ENCODE results near the gene PSME2. TPM values are rescaled to one million over a fixed set of nuclear protein-coding genes. Genes with fewer than 3 reads are reported as not detected.

The PSME2 gene
- total and polyA plus RNA-seq, 2 donors (not counting 3 experiments of a cell fraction or from before 2014, with no cell fraction given) = 66.5 to 126 TPM

DNA sequence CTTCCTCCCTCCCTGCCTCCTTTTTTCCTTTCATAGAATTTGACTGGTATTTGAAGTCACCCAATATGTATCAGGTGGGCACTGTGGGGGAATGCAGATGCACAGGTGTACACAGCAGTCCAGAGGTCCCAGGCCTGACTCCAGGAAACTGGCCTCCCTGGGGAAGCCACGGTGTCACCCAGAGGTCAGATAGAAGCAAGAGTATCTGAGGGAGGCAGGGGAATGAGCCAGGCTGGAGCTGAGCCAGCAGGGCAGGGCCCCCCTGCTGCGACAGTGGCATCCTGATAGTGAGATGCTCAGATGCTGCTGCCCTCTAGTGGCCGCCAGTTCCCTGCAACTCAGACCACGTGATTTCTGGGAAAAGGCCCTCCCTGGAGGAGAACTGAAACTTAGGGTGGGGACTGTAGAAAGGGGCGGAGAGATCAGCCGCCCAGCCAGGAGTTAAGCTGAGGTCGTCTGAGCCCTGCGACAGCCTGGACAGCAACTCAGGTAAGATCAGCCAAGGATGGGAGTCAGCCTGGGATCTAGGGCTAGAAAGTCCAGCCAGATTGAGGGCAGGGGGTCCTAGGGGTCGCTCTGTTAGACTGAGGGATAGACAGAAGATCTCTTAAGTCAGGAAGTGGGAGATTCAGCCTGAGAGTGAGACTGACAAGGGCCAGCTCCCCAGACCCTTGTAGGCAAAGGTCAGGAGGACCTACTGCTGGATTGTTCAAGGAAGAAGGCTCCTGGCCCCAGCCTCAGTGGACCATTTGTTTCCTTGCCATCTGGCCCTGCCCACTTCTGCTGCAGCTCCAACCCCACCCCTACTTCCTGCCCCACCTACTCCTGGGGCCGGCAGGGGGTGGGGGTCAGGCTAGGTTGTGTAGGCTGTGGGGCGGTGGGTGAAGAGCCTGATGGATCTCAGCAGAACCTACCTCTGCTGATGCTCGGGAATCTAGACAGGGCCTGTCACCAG lies 14.7 kb upstream of the PSME2 start, which contains the start of gene IRF9:
IRF9 (plus strand) TSS at position 416 of the 955 bp plus-strand sequence. CDS start 880 bp downstream, outside the sequence.
- H3K27ac ChIP-seq (ENCODE audit: insufficient read depth, low read depth, low read length) = peak within 1 kb of the TSS; percentile 78
- ChIA-PET POLR2A (interaction anchor here (1.0 to 1.6 kb wide), 3 partner anchors 15 to 24 kb away, joined by 3 to 6 read pairs (median 3); partner anchors contain the start of gene EMC9), CTCF (interaction anchor here (0.5 to 3.4 kb wide), 36 partner anchors 10 to 187 kb away, joined by 3 to 63 read pairs (median 5); partner anchors contain the start of genes CARMIL3, CHMP4A, CIDEB and DCAF11)
- peak; percentile 95 for FAIRE-seq
- peak within 1 kb of the TSS; percentile 37 to 79 (median 67) for H3K4me3 ChIP-seq (replicated peaks in 1 of 3; ENCODE audit: insufficient read depth in 1 of 3, low read depth in 1 of 3, low read length in 3 of 3)
- no peaks in the 10 kb centered on the region for H4K20me1 ChIP-seq (replicated peaks; ENCODE audit: control insufficient read depth, extremely low read depth, insufficient read depth, low read length)
- H3K9ac ChIP-seq (replicated peaks; ENCODE audit: extremely low read depth, insufficient read depth, low read length) = peak within 1 kb of the TSS; percentile 78
- H3K9me3 ChIP-seq (replicated peaks; ENCODE audit: control insufficient read depth, insufficient read depth, low read length) = no peaks in the 10 kb centered on the region
- no peaks in the 10 kb centered on the region for H3K27me3 ChIP-seq (ENCODE audit: control insufficient read depth in 2 of 2, insufficient read depth in 2 of 2, low read length in 2 of 2)
- intact Hi-C loops (cut with micrococcal nuclease) = loop anchor here (1.0 to 2.0 kb wide), 10 partner anchors 14 to 146 kb away; partner anchors contain the start of genes CHMP4A, DCAF11, EMC9 and IPO4
- peaks cover 26 to 57% of the 10 kb centered on the region in 2 experiments for H3K36me3 ChIP-seq (ENCODE audit: control insufficient read depth in 2 of 2, extremely low read depth in 1 of 2, insufficient read depth in 2 of 2, low read length in 2 of 2)
- no peaks in the 10 kb centered on the region for H3K9me1 ChIP-seq (replicated peaks; ENCODE audit: control insufficient read depth, extremely low read depth, insufficient read depth, low read length)
- dilution Hi-C loops (cut with MboI; ENCODE audit: extremely low pct_ligation_motif_present, low sequenced_read_pairs) = no loop called here
- peak within 1 kb of the TSS; percentile 65 for H2AFZ ChIP-seq (ENCODE audit: low read depth, low read length)
- H3K4me2 ChIP-seq (ENCODE audit: insufficient read depth, low read length) = peak within 1 kb of the TSS; percentile 91
- H3K79me2 ChIP-seq (ENCODE audit: control insufficient read depth, insufficient read depth, low read length) = peaks cover 9% of the 10 kb centered on the region
- TSS peak; percentile 41 for BruUV-seq (replicated peaks)
- peak; percentile 97 for DNase-seq (ENCODE audit: low read depth, low spot score)
- TF ChIP-seq POLR2AphosphoS5 (IDR thresholded peaks at IDR 0.05; ENCODE audit: insufficient read depth, low read depth, low read length) (peak; percentile 68), MYC (IDR thresholded peaks at IDR 0.05; ENCODE audit: low read depth, low read length) (peak; percentile 58), FOS (IDR thresholded peaks at IDR 0.05; ENCODE audit: borderline replicate concordance, insufficient read depth, low read length) (no peak), JUN (IDR thresholded peaks at IDR 0.05; ENCODE audit: borderline replicate concordance, insufficient read depth, insufficient read length, low read depth) (no peak), POLR2A (IDR thresholded peaks at IDR 0.05; ENCODE audit: low read depth, low read length) (peak; percentile 88), EZH2 (IDR thresholded peaks at IDR 0.05; ENCODE audit: borderline replicate concordance, low read depth, low read length, severe bottlenecking) (no peak), GATA2 (IDR thresholded peaks at IDR 0.05; ENCODE audit: insufficient read depth, insufficient read length, low read depth, low read length) (no peak)
- TF ChIP-seq, protein P1, sequence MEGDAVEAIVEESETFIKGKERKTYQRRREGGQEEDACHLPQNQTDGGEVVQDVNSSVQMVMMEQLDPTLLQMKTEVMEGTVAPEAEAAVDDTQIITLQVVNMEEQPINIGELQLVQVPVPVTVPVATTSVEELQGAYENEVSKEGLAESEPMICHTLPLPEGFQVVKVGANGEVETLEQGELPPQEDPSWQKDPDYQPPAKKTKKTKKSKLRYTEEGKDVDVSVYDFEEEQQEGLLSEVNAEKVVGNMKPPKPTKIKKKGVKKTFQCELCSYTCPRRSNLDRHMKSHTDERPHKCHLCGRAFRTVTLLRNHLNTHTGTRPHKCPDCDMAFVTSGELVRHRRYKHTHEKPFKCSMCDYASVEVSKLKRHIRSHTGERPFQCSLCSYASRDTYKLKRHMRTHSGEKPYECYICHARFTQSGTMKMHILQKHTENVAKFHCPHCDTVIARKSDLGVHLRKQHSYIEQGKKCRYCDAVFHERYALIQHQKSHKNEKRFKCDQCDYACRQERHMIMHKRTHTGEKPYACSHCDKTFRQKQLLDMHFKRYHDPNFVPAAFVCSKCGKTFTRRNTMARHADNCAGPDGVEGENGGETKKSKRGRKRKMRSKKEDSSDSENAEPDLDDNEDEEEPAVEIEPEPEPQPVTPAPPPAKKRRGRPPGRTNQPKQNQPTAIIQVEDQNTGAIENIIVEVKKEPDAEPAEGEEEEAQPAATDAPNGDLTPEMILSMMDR (IDR thresholded peaks at IDR 0.05; ENCODE audit: extremely low read depth in 1 of 2, insufficient read depth in 1 of 2, low read depth in 1 of 2, low read length in 2 of 2) = peak; percentile 95 to 97
- TF ChIP-seq, protein P2, sequence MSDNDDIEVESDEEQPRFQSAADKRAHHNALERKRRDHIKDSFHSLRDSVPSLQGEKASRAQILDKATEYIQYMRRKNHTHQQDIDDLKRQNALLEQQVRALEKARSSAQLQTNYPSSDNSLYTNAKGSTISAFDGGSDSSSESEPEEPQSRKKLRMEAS (IDR thresholded peaks at IDR 0.05; ENCODE audit: insufficient read depth, insufficient read length) = peak; percentile 93
- peaks cover 16% of the 10 kb centered on the region for H3K4me1 ChIP-seq (ENCODE audit: control insufficient read depth, extremely low read depth, insufficient read depth, low read length)
